PC-9 (cell line): Measurements from ENCODE around the gene XCR1. TPM values are rescaled to one million over a fixed set of nuclear protein-coding genes. Genes with fewer than 3 reads are reported as not detected.
A peak's percentile ranks its signal among the peaks of the same experiment; 100 is the strongest.

Experiments
- BruUV-seq: library from RNA; stranded (reverse); fragments of 400-500 nt; replicated peaks from 2 replicates; lab custom pipeline; 2021; lab: Mats Ljungman, UMichigan
- CTCF ChIA-PET: fragments of 300-600 bp; sonication (Branson Sonifier 250); formaldehyde crosslinking; loops from one replicate; lab custom pipeline; 2022; ENCODE audit warnings: antibody characterized with exemption; lab: Charles Lee
- POLR2A ChIA-PET: fragments of 300-600 bp; sonication (Branson Sonifier 250); formaldehyde crosslinking; loops from one replicate; lab custom pipeline; 2022; ENCODE audit warnings: antibody characterized with exemption; ENCODE audit not compliant: unreplicated experiment; lab: Charles Lee
- DNase-seq, 2 experiments: peaks; one replicate each; pipeline versions ENCODE4 v3.0.0 to v3.0.0-alpha.2; 2015 to 2022; ENCODE audit warnings: mixed read lengths in 1 of 2
- H2AFZ ChIP-seq: fragments of 200-600 bp; sonication (generic); 2 replicates; pipeline ENCODE4 v1.8.1; 2017; ENCODE audit warnings: antibody characterized with exemption
- H3F3A ChIP-seq: fragments of 200-600 bp; sonication (generic); 2 replicates; pipeline ENCODE4 v1.8.1; 2017; ENCODE audit warnings: antibody characterized with exemption, mild to moderate bottlenecking, low read depth; ENCODE audit not compliant: insufficient read depth
- H3K27ac ChIP-seq: fragments of 200-600 bp; sonication (generic); 2 replicates; pipeline ENCODE4 v1.6.1; 2016; ENCODE audit warnings: mixed run types
- H3K27me3 ChIP-seq: fragments of 200-600 bp; sonication (generic); 2 replicates; pipeline ENCODE4 v1.6.1; 2016; ENCODE audit warnings: low read depth, mixed run types; ENCODE audit not compliant: insufficient read depth
- H3K36me3 ChIP-seq: fragments of 200-600 bp; sonication (generic); 2 replicates; pipeline ENCODE4 v1.6.1; 2016; ENCODE audit warnings: low read depth, mixed run types
- H3K4me1 ChIP-seq: fragments of 200-600 bp; sonication (generic); replicated peaks from 2 replicates; pipeline ENCODE4 v1.6.1; 2016; ENCODE audit warnings: mixed run types; ENCODE audit not compliant: insufficient read depth
- H3K4me2 ChIP-seq: fragments of 200-600 bp; sonication (generic); 2 replicates; pipeline ENCODE4 v1.6.1; 2017; ENCODE audit warnings: mixed run types
- H3K4me3 ChIP-seq: fragments of 200-600 bp; sonication (generic); 2 replicates; pipeline ENCODE4 v1.6.1; 2016; ENCODE audit warnings: mixed run types
- H3K79me2 ChIP-seq: fragments of 200-600 bp; sonication (generic); 2 replicates; pipeline ENCODE4 v1.6.1; 2017; ENCODE audit warnings: low read depth, mixed run types
- H3K9me2 ChIP-seq: fragments of 200-600 bp; sonication (generic); 2 replicates; pipeline ENCODE4 v1.8.1; 2017; ENCODE audit warnings: mild to moderate bottlenecking; ENCODE audit not compliant: insufficient read depth
- H3K9me3 ChIP-seq: fragments of 200-600 bp; sonication (generic); 2 replicates; pipeline ENCODE4 v1.8.1; 2016; ENCODE audit warnings: low read depth; ENCODE audit not compliant: insufficient read depth
- H4K20me1 ChIP-seq: fragments of 200-600 bp; sonication (generic); 2 replicates; pipeline ENCODE4 v1.8.1; 2017; ENCODE audit not compliant: insufficient read depth
- EZH2 ChIP-seq: fragments of 200-600 bp; sonication (generic); IDR thresholded peaks from 2 replicates; pipeline ENCODE4 v1.8.0; 2017; ENCODE audit warnings: antibody characterized with exemption, low read depth
- intact Hi-C: fragments of 100-400 bp; cut with micrococcal nuclease; formaldehyde crosslinking; loops from one replicate; pipeline ENCODE4 v1.10.0; 2022; ENCODE audit not compliant: unreplicated experiment
- total RNA-seq: library from RNA; stranded (reverse); gene quantifications from 2 replicates; pipeline ENCODE4 v1.2.3, GENCODE V29; 2021
- TF ChIP-seq, protein P1 (sequence below): fragments of 200-600 bp; sonication (generic); conservative IDR thresholded peaks from 2 replicates; pipeline ENCODE4 v1.6.1; 2017; ENCODE audit warnings: mixed run types, antibody characterized with exemption, mild to moderate bottlenecking, moderate library complexity

The XCR1 gene
- total RNA-seq, 1 experiment from 2014 or later = 0.13 TPM

DNA sequence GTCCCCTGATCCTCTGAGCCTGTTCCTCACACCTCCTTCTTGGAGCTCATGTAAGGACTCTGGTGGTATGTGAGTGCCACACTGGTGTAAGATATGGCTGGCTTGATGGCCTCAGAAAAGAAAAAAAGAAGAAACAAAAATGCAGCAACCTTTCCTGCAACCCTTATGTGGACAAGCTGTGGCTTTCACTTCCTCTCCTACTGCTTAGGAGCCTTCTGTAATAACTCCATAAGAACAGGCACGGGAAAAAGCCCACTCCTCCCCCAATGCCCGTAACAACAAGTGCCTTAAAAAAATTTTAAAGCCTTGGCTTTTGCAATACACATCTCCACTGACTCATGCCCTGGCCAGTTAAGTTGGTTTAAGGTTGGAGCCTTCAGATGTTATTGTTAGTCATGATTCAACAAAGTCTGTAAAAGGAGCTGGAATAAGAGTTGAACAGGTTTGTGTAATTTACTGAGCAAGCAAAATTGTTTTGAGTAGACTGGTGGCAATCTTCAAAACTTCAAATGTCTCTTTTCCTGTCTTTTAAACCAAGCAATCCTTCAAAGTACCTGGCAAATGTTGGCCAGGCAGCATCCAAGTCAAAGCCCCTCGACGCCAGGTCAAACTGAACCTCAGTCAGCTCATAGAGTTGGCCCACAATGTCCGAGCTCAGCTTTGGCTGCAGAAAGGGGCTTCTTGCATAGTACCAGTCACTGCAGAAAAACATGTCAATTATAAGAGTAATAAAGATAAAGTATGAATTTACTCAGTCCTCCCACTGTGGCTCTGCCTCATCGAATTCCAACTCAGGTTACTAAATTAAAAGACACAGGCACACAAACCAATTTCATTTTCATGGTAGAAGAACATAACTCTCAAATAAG, 54.5 kb downstream of the XCR1 start:
- H3K9me2 ChIP-seq = no peaks in the 10 kb centered on the region
- peaks cover 32% of the 10 kb centered on the region for H3K4me1 ChIP-seq
- H3K9me3 ChIP-seq = no peaks in the 10 kb centered on the region
- H3K36me3 ChIP-seq = peaks cover 13% of the 10 kb centered on the region; the same call in 1 of the 2 replicates
- CTCF ChIA-PET = interaction anchor here (0.5 to 0.6 kb wide), 2 partner anchors 840 to 1026 kb away, joined by 3 to 5 read pairs; no protein-coding TSS in a partner anchor
- TF ChIP-seq, protein P1, sequence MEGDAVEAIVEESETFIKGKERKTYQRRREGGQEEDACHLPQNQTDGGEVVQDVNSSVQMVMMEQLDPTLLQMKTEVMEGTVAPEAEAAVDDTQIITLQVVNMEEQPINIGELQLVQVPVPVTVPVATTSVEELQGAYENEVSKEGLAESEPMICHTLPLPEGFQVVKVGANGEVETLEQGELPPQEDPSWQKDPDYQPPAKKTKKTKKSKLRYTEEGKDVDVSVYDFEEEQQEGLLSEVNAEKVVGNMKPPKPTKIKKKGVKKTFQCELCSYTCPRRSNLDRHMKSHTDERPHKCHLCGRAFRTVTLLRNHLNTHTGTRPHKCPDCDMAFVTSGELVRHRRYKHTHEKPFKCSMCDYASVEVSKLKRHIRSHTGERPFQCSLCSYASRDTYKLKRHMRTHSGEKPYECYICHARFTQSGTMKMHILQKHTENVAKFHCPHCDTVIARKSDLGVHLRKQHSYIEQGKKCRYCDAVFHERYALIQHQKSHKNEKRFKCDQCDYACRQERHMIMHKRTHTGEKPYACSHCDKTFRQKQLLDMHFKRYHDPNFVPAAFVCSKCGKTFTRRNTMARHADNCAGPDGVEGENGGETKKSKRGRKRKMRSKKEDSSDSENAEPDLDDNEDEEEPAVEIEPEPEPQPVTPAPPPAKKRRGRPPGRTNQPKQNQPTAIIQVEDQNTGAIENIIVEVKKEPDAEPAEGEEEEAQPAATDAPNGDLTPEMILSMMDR = no peak
- no peak for TF ChIP-seq EZH2
- H2AFZ ChIP-seq = no peak overlapping the region
- no peaks in the 10 kb centered on the region for H4K20me1 ChIP-seq
- peak overlapping the region; percentile 64 for H3K4me2 ChIP-seq
- intact Hi-C loops = loop anchor here (2.0 kb wide), 1 partner anchor 22 kb away; the partner anchor contains the start of gene FYCO1
- no peaks in the 10 kb centered on the region for H3K79me2 ChIP-seq
- peak; percentile 49 to 93 for DNase-seq
- no peak overlapping the region for H3K4me3 ChIP-seq
- H3K27ac ChIP-seq = peak overlapping the region; percentile 70
- H3K27me3 ChIP-seq = no peaks in the 10 kb centered on the region
- no TSS peak for BruUV-seq
- peaks cover 14% of the 10 kb centered on the region for H3F3A ChIP-seq
- POLR2A ChIA-PET = interaction anchor here (0.6 to 0.7 kb wide), 3 partner anchors 13 to 1012 kb away, joined by 4 to 6 read pairs (median 4); no protein-coding TSS in a partner anchor

- intact Hi-C loops = no loop called here
- POLR2A ChIA-PET = no interaction called here
- H3K4me2 ChIP-seq = no peak overlapping the region
Measured at GRCh38 chr3:45969953-45970352, 57.3 kb downstream of the XCR1 start.

DNA sequence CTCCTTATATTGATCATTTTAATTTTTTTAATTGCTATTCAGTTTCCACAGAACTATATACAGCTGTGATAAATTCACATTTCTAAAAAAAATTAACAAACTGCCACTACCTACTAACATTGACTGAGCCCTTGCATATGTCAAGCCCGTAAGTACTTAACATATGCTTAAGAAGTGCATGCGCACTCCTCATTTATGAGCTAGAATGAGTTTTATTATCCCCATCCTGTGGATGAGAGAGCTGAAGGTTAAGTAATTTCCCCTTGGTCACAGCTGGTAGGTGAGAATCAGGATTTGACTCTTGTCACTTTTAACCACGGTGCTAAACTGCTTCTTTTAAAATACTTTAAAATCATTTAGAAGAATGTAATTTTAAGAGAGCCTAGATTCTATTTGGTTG, 58.2 kb downstream of the XCR1 start:
- Histone ChIP-seq H3K36me3 (peaks cover 10% of the 10 kb centered on the region; the same call in 1 of the 2 replicates), H3K4me2 (no peak overlapping the region), H3K27ac (no peak overlapping the region), H3K27me3 (no peaks in the 10 kb centered on the region), H4K20me1 (no peaks in the 10 kb centered on the region), H3K4me3 (no peak overlapping the region), H3K4me1 (peaks cover 32% of the 10 kb centered on the region), H2AFZ (no peak overlapping the region), H3K9me2 (no peaks in the 10 kb centered on the region), H3K79me2 (no peaks in the 10 kb centered on the region), H3K9me3 (no peaks in the 10 kb centered on the region), H3F3A (peaks cover 14% of the 10 kb centered on the region)
- intact Hi-C loops = no loop called here
- POLR2A ChIA-PET = interaction anchor here (0.6 kb wide), 1 partner anchor 20 kb away, joined by 6 read pairs; no protein-coding TSS in a partner anchor
- no peak for DNase-seq
- CTCF ChIA-PET = no interaction called here
- TF ChIP-seq EZH2 = no peak
- TF ChIP-seq, protein P1 = no peak
- no TSS peak for BruUV-seq

More at GRCh38 chr3:45969953-45970352, 57.3 kb downstream of the XCR1 start:
- H3K79me2 ChIP-seq = no peaks in the 10 kb centered on the region
- H3K4me1 ChIP-seq = peaks cover 32% of the 10 kb centered on the region
- CTCF ChIA-PET = no interaction called here
- no peaks in the 10 kb centered on the region for H3K9me3 ChIP-seq
- no peak overlapping the region for H2AFZ ChIP-seq
- BruUV-seq = no TSS peak
- no peak overlapping the region for H3K4me3 ChIP-seq
- H4K20me1 ChIP-seq = no peaks in the 10 kb centered on the region
- H3K27ac ChIP-seq = no peak overlapping the region
- DNase-seq = no peak
- no peaks in the 10 kb centered on the region for H3K27me3 ChIP-seq
- H3K9me2 ChIP-seq = no peaks in the 10 kb centered on the region
- no peak for TF ChIP-seq EZH2
- TF ChIP-seq, protein P1 = no peak
- H3F3A ChIP-seq = peaks cover 14% of the 10 kb centered on the region
- peaks cover 10% of the 10 kb centered on the region; the same call in 1 of the 2 replicates for H3K36me3 ChIP-seq
